H9 (cell line): ENCODE data around the gene PLEKHG5. TPM values are rescaled to one million over a fixed set of nuclear protein-coding genes. Genes with fewer than 3 reads are reported as not detected.

Experiments
- DNase-seq: peaks from one replicate; pipeline ENCODE4 v3.0.0-alpha.2; 2017
- H2AFZ ChIP-seq: one replicate; pipeline ENCODE4 v1.6.1; 2013; ENCODE audit warnings: mild to moderate bottlenecking, low read length, control low read depth, moderate library complexity
- H2AK5ac ChIP-seq: 2 replicates; pipeline ENCODE4 v1.6.1; 2013; ENCODE audit warnings: low read length, control low read depth, mixed read lengths; ENCODE audit not compliant: insufficient read length
- H2BK120ac ChIP-seq: one replicate; pipeline ENCODE4 v1.6.1; 2013; ENCODE audit warnings: low read depth, mild to moderate bottlenecking, low read length, control low read depth, inconsistent platforms; ENCODE audit not compliant: poor library complexity, severe bottlenecking
- H2BK12ac ChIP-seq: 2 replicates; pipeline ENCODE4 v1.6.1; 2013; ENCODE audit warnings: low read length, control low read depth, mixed read lengths, low read depth; ENCODE audit not compliant: insufficient read length
- H2BK15ac ChIP-seq: 2 replicates; pipeline ENCODE4 v1.6.1; 2013; ENCODE audit warnings: low read depth, low read length, control low read depth
- H2BK20ac ChIP-seq: one replicate; pipeline ENCODE4 v1.6.1; 2013; ENCODE audit warnings: low read depth, mild to moderate bottlenecking, low read length, control low read depth, inconsistent platforms; ENCODE audit not compliant: poor library complexity, severe bottlenecking
- H2BK5ac ChIP-seq: 2 replicates; pipeline ENCODE4 v1.6.1; 2013; ENCODE audit warnings: low read length, control low read depth, mixed read lengths; ENCODE audit not compliant: insufficient read length
- H3K14ac ChIP-seq: 2 replicates; pipeline ENCODE4 v1.6.1; 2013; ENCODE audit warnings: low read length, control low read depth; ENCODE audit not compliant: insufficient read depth
- H3K18ac ChIP-seq: 2 replicates; pipeline ENCODE4 v1.6.1; 2013; ENCODE audit warnings: low read depth, mild to moderate bottlenecking, mixed read lengths, low read length, control low read depth; ENCODE audit not compliant: insufficient read length
- H3K23ac ChIP-seq: 2 replicates; pipeline ENCODE4 v1.6.1; 2013; ENCODE audit warnings: low read length, control low read depth, mixed read lengths, low read depth; ENCODE audit not compliant: insufficient read length
- H3K23me2 ChIP-seq: 2 replicates; pipeline ENCODE4 v1.6.1; 2013; ENCODE audit warnings: low read depth, mild to moderate bottlenecking, mixed read lengths, low read length, control low read depth; ENCODE audit not compliant: insufficient read length, poor library complexity, severe bottlenecking
- H3K27ac ChIP-seq: 2 replicates; pipeline ENCODE4 v1.5.1; 2013; ENCODE audit warnings: low read length, control low read depth, mixed read lengths, low read depth; ENCODE audit not compliant: insufficient read length
- H3K27me3 ChIP-seq: 2 replicates; pipeline ENCODE4 v1.6.1; 2013; ENCODE audit warnings: low read length, control low read depth, inconsistent platforms; ENCODE audit not compliant: insufficient read depth
- H3K4ac ChIP-seq: 2 replicates; pipeline ENCODE4 v1.6.1; 2013; ENCODE audit warnings: low read depth, mild to moderate bottlenecking, control low read depth, inconsistent platforms, low read length, moderate library complexity
- H3K4me1 ChIP-seq: 2 replicates; pipeline ENCODE4 v1.6.1; 2013; ENCODE audit warnings: low read length, control low read depth, inconsistent platforms; ENCODE audit not compliant: insufficient read depth
- H3K4me2 ChIP-seq: 2 replicates; pipeline ENCODE4 v1.6.1; 2013; ENCODE audit warnings: low read length, control low read depth, mixed read lengths; ENCODE audit not compliant: insufficient read length, insufficient read depth
- H3K56ac ChIP-seq: 2 replicates; pipeline ENCODE4 v1.6.1; 2013; ENCODE audit warnings: low read depth, mild to moderate bottlenecking, mixed read lengths, low read length, control low read depth; ENCODE audit not compliant: insufficient read length
- H3K79me1 ChIP-seq: 2 replicates; pipeline ENCODE4 v1.6.1; 2013; ENCODE audit warnings: low read depth, mild to moderate bottlenecking, moderate library complexity, low read length, control low read depth, inconsistent platforms; ENCODE audit not compliant: insufficient read depth, poor library complexity, severe bottlenecking
- H3K79me2 ChIP-seq: 2 replicates; pipeline ENCODE4 v1.6.1; 2013; ENCODE audit warnings: low read length, control low read depth, inconsistent platforms; ENCODE audit not compliant: insufficient read depth
- H3K9ac ChIP-seq: 2 replicates; pipeline ENCODE4 v1.6.1; 2013; ENCODE audit warnings: low read length, control low read depth, mixed read lengths; ENCODE audit not compliant: insufficient read length; ENCODE audit errors: extremely low read depth
- H3K9me3 ChIP-seq: one replicate; pipeline ENCODE4 v1.6.1; 2013; ENCODE audit warnings: low read depth, low read length, inconsistent platforms; ENCODE audit not compliant: control insufficient read depth
- H3T11ph ChIP-seq: one replicate; pipeline ENCODE4 v1.6.1; 2013; ENCODE audit warnings: mild to moderate bottlenecking, low read length, control low read depth, inconsistent platforms
- H4K20me1 ChIP-seq: one replicate; pipeline ENCODE4 v1.6.1; 2013; ENCODE audit not compliant: control insufficient read depth, insufficient read length, insufficient read depth
- H4K5ac ChIP-seq: 2 replicates; pipeline ENCODE4 v1.6.1; 2013; ENCODE audit warnings: low read depth, mild to moderate bottlenecking, mixed read lengths, low read length, control low read depth; ENCODE audit not compliant: insufficient read length
- H4K8ac ChIP-seq: replicated peaks from 2 replicates; pipeline ENCODE4 v1.6.1; 2013; ENCODE audit warnings: low read length, control low read depth, mixed read lengths, low read depth; ENCODE audit not compliant: insufficient read length
- H4K91ac ChIP-seq: 2 replicates; pipeline ENCODE4 v1.6.1; 2013; ENCODE audit warnings: low read depth, mild to moderate bottlenecking, moderate library complexity, mixed read lengths, low read length, control low read depth; ENCODE audit not compliant: insufficient read length
- H3K27ac Mint-ChIP-seq, 3 experiments: 2 replicates in 2 of 3; 3 replicates in 1 of 3; pipeline ENCODE4 v1.8.0; 2020 to 2021; ENCODE audit warnings: mixed read lengths in 3 of 3, mild to moderate bottlenecking in 1 of 3, moderate library complexity in 1 of 3
- H3K27me3 Mint-ChIP-seq: 2 replicates; pipeline ENCODE4 v1.8.0; 2021; ENCODE audit warnings: low read depth, mild to moderate bottlenecking, moderate library complexity, mixed read lengths
- H3K36me3 Mint-ChIP-seq, 3 experiments: 2 replicates in 2 of 3; 3 replicates in 1 of 3; pipeline ENCODE4 v1.8.0; 2020 to 2021; ENCODE audit warnings: low read depth in 3 of 3, mixed read lengths in 3 of 3; ENCODE audit not compliant: insufficient read depth in 1 of 3
- H3K4me1 Mint-ChIP-seq, 2 experiments: 2 replicates each; pipeline ENCODE4 v1.8.0; 2020; ENCODE audit warnings: mixed read lengths in 2 of 2
- H3K4me3 Mint-ChIP-seq, 2 experiments: 2 replicates in 1 of 2; 3 replicates in 1 of 2; pipeline ENCODE4 v1.8.0; 2020 to 2021; ENCODE audit warnings: mild to moderate bottlenecking in 2 of 2, mixed read lengths in 2 of 2, moderate library complexity in 1 of 2
- H3K9me3 Mint-ChIP-seq, 2 experiments: 2 replicates in 1 of 2; 3 replicates in 1 of 2; pipeline ENCODE4 v1.8.0; 2020; ENCODE audit warnings: mild to moderate bottlenecking in 2 of 2, mixed read lengths in 2 of 2, moderate library complexity in 1 of 2
- WGBS: extraction: QIAGEN DNeasy Blood & Tissue Kit; methylation state at CpG from one replicate; pipeline ENCODE4 v1.1.7; 2013; ENCODE audit warnings: missing lambda C conversion rate, low lambda C conversion rate, mixed read lengths; ENCODE audit not compliant: insufficient read length; ENCODE audit errors: extremely low coverage; 5-methylcytosine and 5-hydroxymethylcytosine counted together
- total RNA-seq: library from RNA; stranded (reverse); gene quantifications from 2 replicates; pipeline ENCODE4 v1.2.1, GENCODE V29; 2021
- TF ChIP-seq, protein P1 (sequence below): fragments of 200-600 bp; sonication (generic); conservative IDR thresholded peaks from 3 replicates; pipeline ENCODE4 v1.8.0; 2021; ENCODE audit warnings: antibody characterized with exemption, mild to moderate bottlenecking

Gene PLEKHG5
- total RNA-seq, 1 experiment from 2014 or later, result 22.3 TPM

- no peaks in the 10 kb centered on the region for H3K27me3 ChIP-seq
- Mint-ChIP-seq H3K9me3 (no peaks in the 10 kb centered on the region), H3K27me3 (no peaks in the 10 kb centered on the region), H3K4me1 (peaks cover 0 to 3% of the 10 kb centered on the region in 2 experiments; a peak in 2 of 4 replicates), H3K36me3 (no peaks in the 10 kb centered on the region), H3K27ac (no peak overlapping the region), H3K4me3 (no peak overlapping the region)
- no peaks in the 10 kb centered on the region for H3K79me2 ChIP-seq
- no peak overlapping the region for H3K56ac ChIP-seq
- no peaks in the 10 kb centered on the region for H4K20me1 ChIP-seq
- no peaks in the 10 kb centered on the region for H3K9me3 ChIP-seq
- no peak overlapping the region for H3K4me2 ChIP-seq
- no CpG with 5 or more reads among the region's 10 CpGs for WGBS
- H2AFZ ChIP-seq, result no peak overlapping the region
- H4K8ac ChIP-seq, result no peak overlapping the region
- H3K23ac ChIP-seq, result no peak overlapping the region
- no peak overlapping the region for H2BK120ac ChIP-seq
- no peak overlapping the region for H2BK5ac ChIP-seq
- no peaks in the 10 kb centered on the region for H3K23me2 ChIP-seq
- H3K4me1 ChIP-seq, result no peaks in the 10 kb centered on the region
- no peak overlapping the region for H3K18ac ChIP-seq
- H3K79me1 ChIP-seq, result no peaks in the 10 kb centered on the region
- H3K9ac ChIP-seq, result no peak overlapping the region
- no peak overlapping the region for H4K5ac ChIP-seq
- no peak overlapping the region for H2BK15ac ChIP-seq
- no peak overlapping the region for H2BK12ac ChIP-seq
- no peak overlapping the region for H2BK20ac ChIP-seq
- no peak overlapping the region for H3T11ph ChIP-seq
- DNase-seq, result no peak
- no peak overlapping the region for H3K27ac ChIP-seq
- H4K91ac ChIP-seq, result no peak overlapping the region
- TF ChIP-seq, protein P1, sequence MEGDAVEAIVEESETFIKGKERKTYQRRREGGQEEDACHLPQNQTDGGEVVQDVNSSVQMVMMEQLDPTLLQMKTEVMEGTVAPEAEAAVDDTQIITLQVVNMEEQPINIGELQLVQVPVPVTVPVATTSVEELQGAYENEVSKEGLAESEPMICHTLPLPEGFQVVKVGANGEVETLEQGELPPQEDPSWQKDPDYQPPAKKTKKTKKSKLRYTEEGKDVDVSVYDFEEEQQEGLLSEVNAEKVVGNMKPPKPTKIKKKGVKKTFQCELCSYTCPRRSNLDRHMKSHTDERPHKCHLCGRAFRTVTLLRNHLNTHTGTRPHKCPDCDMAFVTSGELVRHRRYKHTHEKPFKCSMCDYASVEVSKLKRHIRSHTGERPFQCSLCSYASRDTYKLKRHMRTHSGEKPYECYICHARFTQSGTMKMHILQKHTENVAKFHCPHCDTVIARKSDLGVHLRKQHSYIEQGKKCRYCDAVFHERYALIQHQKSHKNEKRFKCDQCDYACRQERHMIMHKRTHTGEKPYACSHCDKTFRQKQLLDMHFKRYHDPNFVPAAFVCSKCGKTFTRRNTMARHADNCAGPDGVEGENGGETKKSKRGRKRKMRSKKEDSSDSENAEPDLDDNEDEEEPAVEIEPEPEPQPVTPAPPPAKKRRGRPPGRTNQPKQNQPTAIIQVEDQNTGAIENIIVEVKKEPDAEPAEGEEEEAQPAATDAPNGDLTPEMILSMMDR, result no peak
- H3K14ac ChIP-seq, result no peak overlapping the region; the same call in 1 of the 2 replicates
- H3K4ac ChIP-seq, result no peak overlapping the region
- H2AK5ac ChIP-seq, result no peak overlapping the region
These were observed 18.4 kb upstream of the PLEKHG5 start for GRCh38 chr1:6509919-6510291.
